Right cardiac atrium (tissue), 5 donors: ENCODE results near the gene PSMA2. TPM values are rescaled to one million over a fixed set of nuclear protein-coding genes. Genes with fewer than 3 reads are reported as not detected.

Experiments
- ATAC-seq, 2 donors: fragments of 200-7000 bp; cut with Tn5 transposase; one replicate each; pipeline versions ENCODE4 v1.8.0 to v1.9.1; 2020; ENCODE audit warnings: moderate library complexity in 2 of 2, mild to moderate bottlenecking in 1 of 2
- DNase-seq, 3 donors: peaks; one replicate each; pipeline ENCODE4 v3.0.0-alpha.2; 2020
- H3K27ac ChIP-seq: one replicate; pipeline ENCODE4 v1.5.1; 2013; ENCODE audit warnings: mild to moderate bottlenecking, low read length, control low read depth, moderate library complexity
- H3K27me3 ChIP-seq: one replicate; pipeline ENCODE4 v1.6.1; 2013; ENCODE audit not compliant: control insufficient read depth, insufficient read depth
- H3K4me1 ChIP-seq: one replicate; pipeline ENCODE4 v1.6.1; 2013; ENCODE audit warnings: low read length; ENCODE audit not compliant: control insufficient read depth, insufficient read depth
- H3K4me3 ChIP-seq: one replicate; pipeline ENCODE4 v1.5.1; 2013; ENCODE audit warnings: low read length, control low read depth
- H3K9me3 ChIP-seq: one replicate; pipeline ENCODE4 v1.6.1; 2013; ENCODE audit warnings: low read length; ENCODE audit not compliant: control insufficient read depth
- WGBS: extraction: QIAGEN DNeasy Blood & Tissue Kit; methylation state at CpG from one replicate; pipeline ENCODE4 v1.1.7; 2013; 5-methylcytosine and 5-hydroxymethylcytosine counted together
- intact Hi-C, 4 donors: fragments of 100-400 bp; cut with DNase I; formaldehyde crosslinking; loops; one replicate each; pipeline versions ENCODE4 v1.11.0 to v1.14.0; 2022 to 2023
- polyA plus RNA-seq: library from polyadenylated mRNA; stranded (reverse); fragments of 200-250 nt; gene quantifications from one replicate; pipeline ENCODE4 v1.2.3, GENCODE V29; 2013
- total RNA-seq, 4 donors: library from RNA; stranded (reverse); fragmentation: NEBNext Ultra II Directional; extraction: Animal tissue kit (Norgen Biotek cat#: 25700); gene quantifications; one replicate each; pipeline ENCODE4 v1.2.1, GENCODE V29; 2021
- donor health status: healthy with polysubstance abuse.
- donor health status: DM: no; HTN: yes; CAD: no.
- donor health status: DM: no; HTN: no; CAD: no.
- donor health status: DM: no; HTN: yes; CAD: no; lungs with severe emphysema.
- donor health status: DM: yes; HTN: yes; CAD: no.

The PSMA2 gene
- total and polyA plus RNA-seq, 5 donors, result 64.4 to 119 (median 77.2) TPM

GRCh38 chr7:42939457-42940240 lies 7.7 kb upstream of the PSMA2 start:
- DNase-seq, result no peak
- intact Hi-C loops, result loop anchor here (5.0 to 10.0 kb wide), 5 partner anchors 315 to 895 kb away; no protein-coding TSS in a partner anchor
- no peaks in the 10 kb centered on the region for H3K9me3 ChIP-seq
- no peak overlapping the region for H3K27ac ChIP-seq
- WGBS, result 91% methylated on average over 4 of the region's 4 CpGs
- no peaks in the 10 kb centered on the region for H3K4me1 ChIP-seq
- no peaks in the 10 kb centered on the region for H3K27me3 ChIP-seq
- no peak overlapping the region for H3K4me3 ChIP-seq
- ATAC-seq, result no peak

DNA sequence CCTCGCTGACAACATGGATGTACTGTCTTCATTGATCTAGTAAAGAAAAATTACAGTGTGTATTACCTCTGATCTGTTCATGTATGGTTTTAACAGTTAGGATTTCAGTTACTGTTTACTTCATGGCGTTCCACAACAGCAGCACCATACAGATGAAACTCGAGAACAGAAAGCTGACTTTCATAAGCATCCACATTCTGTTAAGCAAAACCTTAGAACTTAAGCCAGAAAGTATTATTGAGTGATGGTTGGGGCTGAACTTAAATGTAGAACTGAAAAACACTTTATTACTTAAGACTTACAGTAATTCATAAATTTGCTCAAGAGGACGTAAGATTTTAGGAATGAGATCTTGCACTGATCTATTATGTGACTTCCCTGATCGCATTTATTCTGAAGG lies 3.9 kb upstream of the PSMA2 start:
- H3K9me3 ChIP-seq, result no peaks in the 10 kb centered on the region
- WGBS, result 95% methylated on average over 5 of the region's 5 CpGs

GRCh38 chr7:42934291-42934690 lies 2.3 kb upstream of the PSMA2 start:
- DNase-seq, result no peak
- no peak for ATAC-seq
- H3K27ac ChIP-seq, result no peak overlapping the region
- peaks cover 4% of the 10 kb centered on the region for H3K4me1 ChIP-seq
- intact Hi-C loops, result no loop called here
- H3K4me3 ChIP-seq, result no peak overlapping the region
- no peaks in the 10 kb centered on the region for H3K9me3 ChIP-seq
- H3K27me3 ChIP-seq, result no peaks in the 10 kb centered on the region
- 75% methylated on average over 3 of the region's 3 CpGs for WGBS

More for the DNA sequence above, 3.9 kb upstream of the PSMA2 start:
- ATAC-seq (no peak), DNase-seq (no peak)
- Histone ChIP-seq H3K27me3 (no peaks in the 10 kb centered on the region), H3K4me1 (no peaks in the 10 kb centered on the region), H3K4me3 (no peak overlapping the region), H3K27ac (no peak overlapping the region)
- intact Hi-C loops, result no loop called here

DNA sequence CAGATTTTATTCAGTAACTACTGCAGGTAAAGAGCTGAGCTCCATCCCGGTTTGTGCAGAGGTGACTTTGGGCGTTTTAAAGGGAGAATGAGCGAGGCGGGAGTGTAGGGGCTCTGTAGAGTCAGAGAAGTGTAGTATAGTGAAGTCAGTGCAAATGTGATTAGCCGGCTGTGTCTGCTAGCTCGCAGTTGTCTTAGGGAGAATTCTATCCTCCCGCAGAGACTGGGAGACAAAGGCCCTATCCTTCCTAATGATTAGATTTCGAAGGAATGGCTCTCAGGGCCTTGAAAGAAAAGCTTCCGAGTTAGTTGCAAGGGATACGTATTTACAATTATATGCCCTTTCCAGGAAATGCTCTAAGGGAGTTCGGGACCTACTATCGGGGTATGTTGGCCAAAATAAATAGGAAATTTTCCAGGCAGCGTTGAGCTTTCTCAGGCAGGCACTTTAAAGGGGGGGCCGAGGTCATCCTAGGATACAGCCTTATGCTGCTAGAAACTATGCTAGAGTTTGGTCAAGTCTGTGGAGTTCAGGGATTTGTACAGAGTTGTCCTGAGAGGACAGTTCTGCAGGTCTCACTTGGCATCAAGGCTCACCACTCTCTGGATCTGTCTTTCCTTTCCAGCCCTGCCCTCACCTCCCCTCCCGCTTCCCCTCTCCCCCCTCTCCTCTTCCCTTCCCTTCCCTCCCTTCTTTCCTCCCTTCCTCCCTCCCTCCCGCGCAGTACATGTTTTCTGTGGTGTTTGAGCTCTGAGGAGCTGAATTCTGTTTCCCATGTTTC lies 1.0 kb upstream of the PSMA2 start:
- Histone ChIP-seq H3K9me3 (no peaks in the 10 kb centered on the region), H3K27ac (peak overlapping the region; percentile 89), H3K4me3 (peak overlapping the region; percentile 93), H3K4me1 (peaks cover 4% of the 10 kb centered on the region), H3K27me3 (no peaks in the 10 kb centered on the region)
- DNase-seq (peak; percentile 50 to 62 (median 51)), ATAC-seq (peak; percentile 69 to 80)
- WGBS, result under 1% methylated on average over 17 of the region's 17 CpGs
- intact Hi-C loops, result no loop called here

DNA sequence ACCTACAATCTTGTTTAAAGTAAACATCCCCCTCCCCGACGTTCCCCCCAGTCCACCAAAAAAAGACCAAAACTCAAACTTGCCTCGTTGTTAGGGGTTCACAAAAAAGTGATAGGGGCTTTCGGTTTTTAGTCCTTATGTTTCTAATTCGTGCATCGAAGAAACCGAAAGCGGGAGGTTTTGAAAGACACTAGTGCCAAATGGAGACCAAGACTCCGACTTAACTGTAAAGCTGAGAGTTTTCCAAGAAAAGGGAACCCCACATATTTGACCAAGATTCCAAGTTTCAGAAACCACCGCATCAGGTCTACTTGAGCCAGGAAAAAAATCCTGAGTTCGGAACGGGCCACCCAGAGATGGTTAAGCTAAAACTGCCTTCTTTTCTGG lies 534 bp downstream of the PSMA2 start:
- Histone ChIP-seq H3K27ac (peak overlapping the region; percentile 78), H3K9me3 (no peaks in the 10 kb centered on the region), H3K4me3 (peak overlapping the region; percentile 93), H3K27me3 (no peaks in the 10 kb centered on the region), H3K4me1 (peaks cover 4% of the 10 kb centered on the region)
- under 1% methylated on average over 12 of the region's 12 CpGs for WGBS
- intact Hi-C loops, result no loop called here
- no peak for ATAC-seq
- DNase-seq, result no peak

DNA sequence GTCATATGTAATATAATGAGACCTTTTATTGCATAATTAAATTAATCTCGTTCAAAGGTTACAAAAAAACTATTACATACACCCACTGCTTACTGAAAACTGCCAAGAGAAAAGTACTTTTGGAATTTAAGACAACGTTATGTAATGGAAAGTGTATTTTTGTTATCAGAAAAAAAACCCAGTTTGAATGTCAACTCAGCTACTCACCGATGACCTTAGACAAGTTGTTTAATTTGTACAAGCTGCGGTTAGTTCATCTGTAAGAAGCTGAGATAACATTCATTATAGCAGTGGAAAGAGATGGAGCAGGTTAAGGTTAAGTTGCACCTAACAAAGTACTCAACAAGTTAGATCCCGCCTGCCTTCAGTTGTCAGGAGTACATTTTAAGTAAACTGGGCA lies 1.1 kb downstream of the PSMA2 start:
- Histone ChIP-seq H3K9me3 (no peaks in the 10 kb centered on the region), H3K4me3 (peak overlapping the region; percentile 93), H3K27me3 (no peaks in the 10 kb centered on the region), H3K4me1 (peaks cover 4% of the 10 kb centered on the region), H3K27ac (no peak overlapping the region)
- intact Hi-C loops, result no loop called here
- ATAC-seq, result no peak
- no peak for DNase-seq
- 12% methylated on average over 5 of the region's 5 CpGs for WGBS

- Histone ChIP-seq H3K27ac (no peak overlapping the region), H3K9me3 (no peaks in the 10 kb centered on the region), H3K4me3 (no peak overlapping the region), H3K4me1 (peaks cover 4% of the 10 kb centered on the region), H3K27me3 (no peaks in the 10 kb centered on the region)
- ATAC-seq (no peak), DNase-seq (no peak)
- WGBS, result 75% methylated on average over 3 of the region's 3 CpGs
- intact Hi-C loops, result no loop called here
Measured at GRCh38 chr7:42929449-42929848, 2.5 kb downstream of the PSMA2 start.

DNA sequence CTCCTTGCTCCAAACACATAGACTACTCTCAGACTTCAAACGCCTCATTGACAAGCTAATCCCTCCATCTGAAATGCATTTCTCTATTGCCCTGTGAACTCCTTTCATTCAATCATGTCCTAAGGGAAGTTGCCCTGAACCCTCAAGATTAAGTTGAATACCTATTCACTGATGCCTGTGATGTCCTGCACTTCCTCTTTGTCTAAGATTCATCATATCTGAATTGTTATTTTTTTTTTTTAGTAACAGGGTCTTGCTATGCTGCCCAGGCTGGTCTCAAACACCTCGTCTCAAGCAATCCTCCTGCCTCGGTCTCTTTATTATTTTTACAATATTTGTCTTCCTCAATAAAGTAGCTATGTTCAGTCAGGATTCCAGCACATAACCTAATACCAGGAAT lies 3.2 kb downstream of the PSMA2 start:
- DNase-seq (no peak), ATAC-seq (no peak)
- peaks cover 4% of the 10 kb centered on the region for H3K4me1 ChIP-seq
- no peak overlapping the region for H3K27ac ChIP-seq
- no peaks in the 10 kb centered on the region for H3K27me3 ChIP-seq
- WGBS, result 75% methylated on average over 3 of the region's 3 CpGs
- no peak overlapping the region for H3K4me3 ChIP-seq
- no peaks in the 10 kb centered on the region for H3K9me3 ChIP-seq
- intact Hi-C loops, result no loop called here

GRCh38 chr7:42926204-42926603 lies 5.8 kb downstream of the PSMA2 start:
- intact Hi-C loops, result no loop called here
- DNase-seq (no peak), ATAC-seq (no peak)
- Histone ChIP-seq H3K27me3 (no peaks in the 10 kb centered on the region), H3K4me1 (peaks cover 4% of the 10 kb centered on the region), H3K9me3 (no peaks in the 10 kb centered on the region), H3K4me3 (no peak overlapping the region), H3K27ac (no peak overlapping the region)
- WGBS, result 81% methylated on average over 5 of the region's 5 CpGs

GRCh38 chr7:42925630-42926029 lies 6.3 kb downstream of the PSMA2 start:
- 90% methylated on average over 1 of the region's 1 CpG for WGBS
- Histone ChIP-seq H3K27ac (no peak overlapping the region), H3K4me3 (no peak overlapping the region), H3K4me1 (peaks cover 4% of the 10 kb centered on the region), H3K27me3 (no peaks in the 10 kb centered on the region), H3K9me3 (no peaks in the 10 kb centered on the region)
- ATAC-seq (no peak), DNase-seq (no peak)
- intact Hi-C loops, result no loop called here

DNA sequence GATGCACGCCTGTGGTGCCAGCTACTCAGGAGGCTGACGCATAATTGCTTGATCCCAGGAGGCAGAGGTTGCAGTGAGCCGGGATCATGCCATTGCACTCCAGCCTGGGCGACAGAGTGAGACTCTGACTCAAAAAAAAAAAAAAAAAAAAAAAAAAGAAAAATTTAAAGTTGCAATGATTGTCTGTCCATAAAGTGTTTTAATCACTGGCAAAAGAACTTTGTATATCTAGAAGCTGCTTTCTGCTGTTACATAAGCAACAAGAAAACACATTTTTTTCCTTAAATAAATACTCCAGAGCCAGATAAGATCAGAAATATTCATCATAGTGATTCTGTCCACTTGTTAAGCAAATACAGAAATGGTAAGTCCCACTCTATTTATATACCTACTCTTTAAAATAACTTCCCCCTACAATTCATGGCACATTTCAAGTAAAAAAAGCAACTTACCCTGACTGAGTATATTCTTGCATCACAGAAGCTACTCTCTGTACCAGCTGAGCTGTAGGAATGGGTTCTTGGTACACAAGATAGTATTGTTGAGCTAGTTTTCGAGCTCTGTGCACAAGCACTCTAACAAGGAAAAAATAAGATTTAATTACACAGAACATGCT lies 7.6 kb downstream of the PSMA2 start:
- intact Hi-C loops, result no loop called here
- WGBS, result 95% methylated on average over 5 of the region's 5 CpGs
- H3K9me3 ChIP-seq, result no peaks in the 10 kb centered on the region
- no peaks in the 10 kb centered on the region for H3K27me3 ChIP-seq
- H3K4me3 ChIP-seq, result no peak overlapping the region
- no peaks in the 10 kb centered on the region for H3K4me1 ChIP-seq
- DNase-seq, result no peak
- H3K27ac ChIP-seq, result no peak overlapping the region
- no peak for ATAC-seq
